ENCODE measurements around the gene PSPH. TPM values are rescaled to one million over a fixed set of nuclear protein-coding genes. Genes with fewer than 3 reads are reported as not detected.

Gene PSPH
- total RNA-seq, 1 experiment from 2014 or later: 39.9 TPM

GRCh38 chr7:56063882-56064625 lies 12.8 kb upstream of the PSPH start, which contains the start of gene SUMF2:
SUMF2 (plus strand) TSS chr7:56064286; CDS start chr7:56064312, 26 bp downstream.
- TF ChIP-seq CTCF (IDR thresholded peaks at IDR 0.05; ENCODE audit: unreplicated experiment): no peak
- peaks cover 51% of the 10 kb centered on the region for H3K4me1 Mint-ChIP-seq (ENCODE audit: low read depth, unreplicated experiment)
- H3K27ac Mint-ChIP-seq (ENCODE audit: unreplicated experiment): peak within 1 kb of the TSS; percentile 90
- intact Hi-C loops (cut with micrococcal nuclease; ENCODE audit: unreplicated experiment): no loop called here
- CTCF ChIA-PET: interaction anchor here (0.8 to 2.3 kb wide), 6 partner anchors 10 to 672 kb away, joined by 3 to 15 read pairs (median 5); partner anchors contain the start of genes CCT6A, CHCHD2 and PSPH
- peak; percentile 96 for DNase-seq
- H3K9me3 Mint-ChIP-seq (ENCODE audit: low read depth, unreplicated experiment): no peaks in the 10 kb centered on the region
- H3K27me3 Mint-ChIP-seq (ENCODE audit: unreplicated experiment): no peaks in the 10 kb centered on the region
- peak within 1 kb of the TSS; percentile 84 for H3K4me3 Mint-ChIP-seq (ENCODE audit: low read depth, unreplicated experiment)
- TSS peak; percentile 62 for BruUV-seq (replicated peaks)
- peaks cover 83% of the 10 kb centered on the region for H3K36me3 Mint-ChIP-seq (ENCODE audit: insufficient read depth, unreplicated experiment)

- Mint-ChIP-seq H3K27me3 (ENCODE audit: unreplicated experiment) (no peaks in the 10 kb centered on the region), H3K4me3 (ENCODE audit: low read depth, unreplicated experiment) (peak overlapping the region; percentile 84), H3K27ac (ENCODE audit: unreplicated experiment) (peak overlapping the region; percentile 90), H3K4me1 (ENCODE audit: low read depth, unreplicated experiment) (peaks cover 55% of the 10 kb centered on the region), H3K9me3 (ENCODE audit: low read depth, unreplicated experiment) (no peaks in the 10 kb centered on the region), H3K36me3 (ENCODE audit: insufficient read depth, unreplicated experiment) (peaks cover 83% of the 10 kb centered on the region)
- TF ChIP-seq CTCF (IDR thresholded peaks at IDR 0.05; ENCODE audit: unreplicated experiment): no peak
- intact Hi-C loops (cut with micrococcal nuclease; ENCODE audit: unreplicated experiment): no loop called here
- DNase-seq: no peak
- CTCF ChIA-PET: interaction anchor here (1.8 to 2.1 kb wide), 2 partner anchors 12 to 29 kb away, joined by 4 to 12 read pairs; partner anchors contain the start of genes CCT6A and PSPH
- BruUV-seq (replicated peaks): TSS peak; percentile 6
These were observed 12.2 kb upstream of the PSPH start for GRCh38 chr7:56063500-56063881.

GRCh38 chr7:56062382-56062781 lies 11.1 kb upstream of the PSPH start:
- Mint-ChIP-seq H3K27me3 (ENCODE audit: unreplicated experiment) (no peaks in the 10 kb centered on the region), H3K36me3 (ENCODE audit: insufficient read depth, unreplicated experiment) (peaks cover 88% of the 10 kb centered on the region), H3K9me3 (ENCODE audit: low read depth, unreplicated experiment) (no peaks in the 10 kb centered on the region), H3K4me3 (ENCODE audit: low read depth, unreplicated experiment) (peak overlapping the region; percentile 35), H3K27ac (ENCODE audit: unreplicated experiment) (peak overlapping the region; percentile 77), H3K4me1 (ENCODE audit: low read depth, unreplicated experiment) (peaks cover 64% of the 10 kb centered on the region)
- no TSS peak for BruUV-seq (replicated peaks)
- DNase-seq: peak; percentile 33
- CTCF ChIA-PET: interaction anchor here (0.7 to 1.3 kb wide), 4 partner anchors 11 to 62 kb away, joined by 3 to 4 read pairs (median 3); partner anchors contain the start of genes CCT6A and PSPH
- intact Hi-C loops (cut with micrococcal nuclease; ENCODE audit: unreplicated experiment): loop anchor here (1.0 kb wide), 1 partner anchor 11 kb away; the partner anchor contains the start of genes CCT6A and PSPH
- TF ChIP-seq CTCF (IDR thresholded peaks at IDR 0.05; ENCODE audit: unreplicated experiment): no peak

- BruUV-seq (replicated peaks): no TSS peak
- DNase-seq: no peak
- H3K4me3 Mint-ChIP-seq (ENCODE audit: low read depth, unreplicated experiment): peak overlapping the region; percentile 94
- CTCF ChIA-PET: interaction anchor here (0.5 to 1.1 kb wide), 2 partner anchors 20 to 44 kb away, joined by 3 to 4 read pairs; no protein-coding TSS in a partner anchor
- no peaks in the 10 kb centered on the region for H3K9me3 Mint-ChIP-seq (ENCODE audit: low read depth, unreplicated experiment)
- intact Hi-C loops (cut with micrococcal nuclease; ENCODE audit: unreplicated experiment): no loop called here
- H3K4me1 Mint-ChIP-seq (ENCODE audit: low read depth, unreplicated experiment): peaks cover 49% of the 10 kb centered on the region
- TF ChIP-seq CTCF (IDR thresholded peaks at IDR 0.05; ENCODE audit: unreplicated experiment): no peak
- peak overlapping the region; percentile 95 for H3K27ac Mint-ChIP-seq (ENCODE audit: unreplicated experiment)
- H3K36me3 Mint-ChIP-seq (ENCODE audit: insufficient read depth, unreplicated experiment): peaks cover 97% of the 10 kb centered on the region
- H3K27me3 Mint-ChIP-seq (ENCODE audit: unreplicated experiment): no peaks in the 10 kb centered on the region
These were observed 2.7 kb upstream of the PSPH start for GRCh38 chr7:56053993-56054392.

All from Calu3 (cell line).